Right cardiac atrium (tissue), 5 donors: ENCODE results near the gene ARL4A. TPM values are rescaled to one million over a fixed set of nuclear protein-coding genes. Genes with fewer than 3 reads are reported as not detected.
A peak's percentile ranks its signal among the peaks of the same experiment; 100 is the strongest.
"Not testable (repeated sequence)": the region's sequence is repeated elsewhere in the genome, so short reads cannot be mapped to it uniquely, and the experiment has no call there.

Experiments used
- ATAC-seq, 2 donors: fragments of 200-7000 bp; cut with Tn5 transposase; one replicate each; pipeline versions ENCODE4 v1.8.0 to v1.9.1; 2020; ENCODE audit warnings: moderate library complexity in 2 of 2, mild to moderate bottlenecking in 1 of 2
- DNase-seq, 3 donors: peaks; one replicate each; pipeline ENCODE4 v3.0.0-alpha.2; 2020
- H3K27ac ChIP-seq: one replicate; pipeline ENCODE4 v1.5.1; 2013; ENCODE audit warnings: mild to moderate bottlenecking, low read length, control low read depth, moderate library complexity
- H3K27me3 ChIP-seq: one replicate; pipeline ENCODE4 v1.6.1; 2013; ENCODE audit not compliant: control insufficient read depth, insufficient read depth
- H3K4me1 ChIP-seq: one replicate; pipeline ENCODE4 v1.6.1; 2013; ENCODE audit warnings: low read length; ENCODE audit not compliant: control insufficient read depth, insufficient read depth
- H3K4me3 ChIP-seq: one replicate; pipeline ENCODE4 v1.5.1; 2013; ENCODE audit warnings: low read length, control low read depth
- H3K9me3 ChIP-seq: one replicate; pipeline ENCODE4 v1.6.1; 2013; ENCODE audit warnings: low read length; ENCODE audit not compliant: control insufficient read depth
- WGBS: extraction: QIAGEN DNeasy Blood & Tissue Kit; methylation state at CpG from one replicate; pipeline ENCODE4 v1.1.7; 2013; 5-methylcytosine and 5-hydroxymethylcytosine counted together
- intact Hi-C, 4 donors: fragments of 100-400 bp; cut with DNase I; formaldehyde crosslinking; loops; one replicate each; pipeline versions ENCODE4 v1.11.0 to v1.14.0; 2022 to 2023
- polyA plus RNA-seq: library from polyadenylated mRNA; stranded (reverse); fragments of 200-250 nt; gene quantifications from one replicate; pipeline ENCODE4 v1.2.3, GENCODE V29; 2013
- total RNA-seq, 4 donors: library from RNA; stranded (reverse); fragmentation: NEBNext Ultra II Directional; extraction: Animal tissue kit (Norgen Biotek cat#: 25700); gene quantifications; one replicate each; pipeline ENCODE4 v1.2.1, GENCODE V29; 2021
- donor health status: healthy with polysubstance abuse.
- donor health status: DM: no; HTN: yes; CAD: no.
- donor health status: DM: no; HTN: no; CAD: no.
- donor health status: DM: no; HTN: yes; CAD: no; lungs with severe emphysema.
- donor health status: DM: yes; HTN: yes; CAD: no.

ARL4A gene
- total and polyA plus RNA-seq, 5 donors: 9.6 to 19.7 (median 12.2) TPM

DNA sequence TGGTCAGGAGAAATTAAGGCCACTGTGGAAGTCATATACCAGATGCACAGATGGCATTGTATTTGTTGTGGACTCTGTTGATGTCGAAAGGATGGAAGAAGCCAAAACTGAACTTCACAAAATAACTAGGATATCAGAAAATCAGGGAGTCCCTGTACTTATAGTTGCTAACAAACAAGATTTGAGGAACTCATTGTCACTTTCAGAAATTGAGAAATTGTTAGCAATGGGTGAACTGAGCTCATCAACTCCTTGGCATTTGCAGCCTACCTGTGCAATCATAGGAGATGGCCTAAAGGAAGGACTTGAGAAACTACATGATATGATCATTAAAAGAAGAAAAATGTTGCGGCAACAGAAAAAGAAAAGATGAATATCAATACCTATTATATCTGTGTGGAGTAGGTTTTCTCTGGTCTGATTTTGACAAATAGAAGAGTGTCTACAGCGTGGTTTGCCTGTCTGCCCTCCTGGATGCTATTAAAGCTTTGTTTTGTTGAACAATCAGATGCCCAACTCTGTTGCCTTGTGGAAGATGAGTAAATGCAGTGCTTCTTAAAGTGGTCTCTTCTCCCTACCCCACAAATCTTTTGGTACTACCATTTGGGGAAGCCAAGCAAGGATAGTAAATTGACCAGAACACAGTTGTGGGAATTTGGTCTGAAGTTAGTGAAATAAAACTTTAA, 1.2 kb downstream of the ARL4A start:
- WGBS: 76% methylated on average over 3 of the region's 3 CpGs
- H3K9me3 ChIP-seq: not testable (repeated sequence)

DNA sequence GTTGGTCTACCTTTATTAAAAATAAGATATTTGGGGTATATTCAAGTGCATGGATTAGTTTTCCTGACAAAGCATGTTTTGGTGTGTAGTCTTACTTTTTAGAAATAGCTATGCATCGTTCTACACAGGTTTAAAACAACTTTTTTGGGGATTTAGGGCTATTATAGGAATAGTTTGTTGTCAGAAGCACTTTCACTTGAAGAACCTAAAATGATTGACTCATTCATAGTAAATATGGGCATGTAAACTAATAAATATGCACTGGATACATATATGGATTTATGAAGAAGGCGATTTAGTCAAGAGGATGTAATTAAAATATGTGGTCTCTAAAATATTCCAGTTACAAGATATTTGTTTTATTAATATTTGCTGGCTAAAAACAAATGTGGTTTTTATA, 2.0 kb downstream of the ARL4A start:
- WGBS: 64% methylated on average over 2 of the region's 2 CpGs
- no peak for DNase-seq
- Histone ChIP-seq H3K27me3 (no peaks in the 10 kb centered on the region), H3K27ac (no peak overlapping the region), H3K4me3 (peak overlapping the region; percentile 65), H3K4me1 (no peaks in the 10 kb centered on the region), H3K9me3 (no peaks in the 10 kb centered on the region)
- intact Hi-C loops: loop anchor here in 2 of 4 donors (5.0 to 10.0 kb wide), 5 partner anchors 33 to 575 kb away; no protein-coding TSS in a partner anchor
- ATAC-seq: no peak

More for the DNA sequence above, 1.2 kb downstream of the ARL4A start:
- not testable (repeated sequence) for DNase-seq, H3K4me1 ChIP-seq, H3K27me3 ChIP-seq, ATAC-seq, H3K27ac ChIP-seq
- intact Hi-C loops: loop anchor here in 2 of 4 donors (5.0 to 10.0 kb wide), 5 partner anchors 34 to 576 kb away; no protein-coding TSS in a partner anchor
- peak overlapping the region; percentile 65 for H3K4me3 ChIP-seq

DNA sequence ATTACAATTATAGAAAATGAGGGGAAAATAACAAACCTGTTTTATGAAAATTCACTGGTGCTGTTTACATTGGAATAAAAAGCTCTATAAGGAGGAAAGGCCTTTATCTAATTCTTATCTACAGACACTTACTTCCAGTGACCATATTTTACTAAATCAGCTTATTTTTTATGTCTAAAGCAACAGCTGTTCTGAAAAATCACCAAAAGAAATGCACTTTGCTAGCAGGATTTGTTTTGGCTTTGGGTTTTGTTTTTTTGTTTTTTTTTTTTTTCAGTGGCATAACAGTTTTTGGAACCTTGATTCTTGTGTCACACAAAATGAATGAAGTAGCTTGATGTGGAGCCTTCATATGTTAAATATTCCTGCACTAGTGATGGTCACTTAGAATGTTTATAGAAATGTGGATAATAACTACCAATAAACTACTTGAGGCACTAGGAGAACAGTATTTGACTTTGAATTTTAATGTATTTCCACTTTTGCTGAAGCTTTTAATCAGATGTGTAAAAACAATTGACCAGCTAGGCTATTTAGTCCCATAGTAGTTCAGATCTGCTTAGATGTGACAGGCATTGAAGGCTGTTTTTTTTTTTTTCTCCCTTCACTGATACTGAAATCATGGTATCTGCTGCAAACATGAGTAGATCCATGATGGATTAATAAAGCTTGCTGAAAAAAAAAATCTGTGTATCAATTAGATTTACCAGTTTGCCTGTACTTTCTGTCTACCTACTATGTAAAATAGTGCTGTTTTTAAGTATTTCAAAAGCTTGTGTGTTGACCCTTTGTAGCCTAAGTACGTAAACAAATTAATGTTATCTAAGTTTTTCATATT, 2.8 kb downstream of the ARL4A start:
- H3K27ac ChIP-seq: no peak overlapping the region
- ATAC-seq (no peak), DNase-seq (no peak)
- intact Hi-C loops: no loop called here
- H3K4me1 ChIP-seq: no peaks in the 10 kb centered on the region
- no peaks in the 10 kb centered on the region for H3K9me3 ChIP-seq
- WGBS: 85% methylated on average over 1 of the region's 1 CpG
- peak overlapping the region; percentile 47 for H3K4me3 ChIP-seq
- no peaks in the 10 kb centered on the region for H3K27me3 ChIP-seq

DNA sequence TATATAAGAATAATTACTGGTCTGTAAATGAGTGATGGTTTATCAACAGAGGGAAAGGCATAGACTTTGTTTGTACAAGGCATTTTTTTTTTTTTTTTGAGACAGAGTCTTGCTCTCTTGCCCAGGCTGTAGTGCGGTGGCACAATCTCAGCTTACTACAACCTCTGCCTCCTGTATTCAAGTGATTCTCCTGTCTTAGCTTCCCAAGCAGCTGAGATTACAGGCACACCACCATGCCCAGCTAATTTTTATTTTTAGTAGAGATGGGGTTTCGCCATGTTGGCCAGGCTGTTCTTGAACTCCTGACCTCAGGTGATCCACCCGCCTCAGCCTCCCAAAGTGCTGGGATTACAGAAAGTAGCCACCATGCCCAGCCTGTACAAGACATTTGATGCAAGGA, 4.0 kb downstream of the ARL4A start:
- H3K27ac ChIP-seq, H3K9me3 ChIP-seq, DNase-seq, intact Hi-C loops, ATAC-seq, H3K27me3 ChIP-seq, H3K4me1 ChIP-seq, H3K4me3 ChIP-seq: not testable (repeated sequence)
- 97% methylated on average over 3 of the region's 3 CpGs for WGBS

- no peak overlapping the region for H3K27ac ChIP-seq
- H3K4me1 ChIP-seq: no peaks in the 10 kb centered on the region
- no peak for ATAC-seq
- no peak overlapping the region for H3K4me3 ChIP-seq
- H3K9me3 ChIP-seq: no peaks in the 10 kb centered on the region
- no peak for DNase-seq
- 93% methylated on average over 1 of the region's 1 CpG for WGBS
- intact Hi-C loops: no loop called here
- no peaks in the 10 kb centered on the region for H3K27me3 ChIP-seq
Observed at GRCh38 chr7:12692035-12692434, 4.6 kb downstream of the ARL4A start.

GRCh38 chr7:12692479-12693259, 5.2 kb downstream of the ARL4A start:
- Histone ChIP-seq H3K4me3 (no peak overlapping the region), H3K4me1 (no peaks in the 10 kb centered on the region), H3K27ac (no peak overlapping the region), H3K9me3 (no peaks in the 10 kb centered on the region), H3K27me3 (no peaks in the 10 kb centered on the region)
- WGBS: 52% methylated on average over 3 of the region's 3 CpGs
- no peak for ATAC-seq
- DNase-seq: no peak
- intact Hi-C loops: no loop called here

DNA sequence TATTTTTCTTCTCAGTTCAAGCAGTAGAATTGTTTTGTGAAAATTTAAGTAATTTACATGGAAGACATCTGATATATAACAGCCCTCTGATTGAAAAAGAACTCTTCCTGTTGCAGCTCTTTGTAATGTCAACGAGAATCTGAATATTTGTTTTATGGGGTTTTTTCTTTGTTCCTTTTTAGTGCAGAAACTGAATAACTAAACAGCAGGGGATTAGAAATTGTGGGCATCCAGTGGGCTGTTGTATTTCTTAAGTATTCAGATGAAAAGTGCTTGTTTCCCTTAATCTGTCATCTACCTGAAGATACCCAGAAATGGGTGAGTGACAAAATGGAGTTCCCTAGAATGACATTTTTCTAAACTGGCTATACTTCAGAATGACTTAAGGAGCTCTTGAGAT, 7.4 kb downstream of the ARL4A start:
- intact Hi-C loops: no loop called here
- WGBS: 41% methylated on average over 1 of the region's 1 CpG
- DNase-seq: no peak
- Histone ChIP-seq H3K9me3 (no peaks in the 10 kb centered on the region), H3K4me3 (no peak overlapping the region), H3K4me1 (no peaks in the 10 kb centered on the region), H3K27me3 (no peaks in the 10 kb centered on the region), H3K27ac (no peak overlapping the region)
- no peak for ATAC-seq

GRCh38 chr7:12695965-12696364, 8.5 kb downstream of the ARL4A start:
- intact Hi-C loops: no loop called here
- H3K27ac ChIP-seq: no peak overlapping the region
- H3K4me1 ChIP-seq: no peaks in the 10 kb centered on the region
- WGBS: 99% methylated on average over 1 of the region's 1 CpG
- DNase-seq (no peak), ATAC-seq (no peak)
- H3K4me3 ChIP-seq: no peak overlapping the region
- H3K27me3 ChIP-seq: no peaks in the 10 kb centered on the region
- no peaks in the 10 kb centered on the region for H3K9me3 ChIP-seq

GRCh38 chr7:12699299-12699698, 11.9 kb downstream of the ARL4A start:
- intact Hi-C loops: no loop called here
- Histone ChIP-seq H3K4me3 (no peak overlapping the region), H3K4me1 (no peaks in the 10 kb centered on the region), H3K9me3 (no peaks in the 10 kb centered on the region), H3K27me3 (no peaks in the 10 kb centered on the region), H3K27ac (no peak overlapping the region)
- ATAC-seq: no peak
- WGBS: 92% methylated on average over 10 of the region's 10 CpGs
- no peak for DNase-seq

DNA sequence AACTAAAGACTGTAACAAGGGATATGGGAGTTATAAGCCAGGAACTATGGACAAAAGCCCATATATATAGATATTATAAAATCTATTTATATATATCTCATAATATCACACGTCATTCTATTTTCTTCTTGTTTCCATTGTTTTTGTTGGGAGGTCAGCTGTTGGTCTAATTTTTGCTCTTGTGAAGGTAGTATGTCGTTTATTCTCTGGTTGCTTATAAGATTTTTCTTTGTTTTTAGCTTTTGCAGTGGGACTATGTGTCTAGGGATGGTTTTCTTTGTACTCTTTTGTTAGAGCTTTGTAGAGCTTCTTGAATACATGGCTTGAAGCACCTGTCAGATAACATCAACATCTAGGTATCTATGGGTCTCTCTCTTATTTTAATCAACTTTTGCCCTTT, 14.0 kb downstream of the ARL4A start:
- H3K4me1 ChIP-seq: no peaks in the 10 kb centered on the region
- H3K4me3 ChIP-seq: no peak overlapping the region
- no peaks in the 10 kb centered on the region for H3K9me3 ChIP-seq
- 86% methylated on average over 2 of the region's 2 CpGs for WGBS
- intact Hi-C loops: no loop called here
- ATAC-seq: no peak
- H3K27ac ChIP-seq: no peak overlapping the region
- H3K27me3 ChIP-seq: no peaks in the 10 kb centered on the region
- no peak for DNase-seq

DNA sequence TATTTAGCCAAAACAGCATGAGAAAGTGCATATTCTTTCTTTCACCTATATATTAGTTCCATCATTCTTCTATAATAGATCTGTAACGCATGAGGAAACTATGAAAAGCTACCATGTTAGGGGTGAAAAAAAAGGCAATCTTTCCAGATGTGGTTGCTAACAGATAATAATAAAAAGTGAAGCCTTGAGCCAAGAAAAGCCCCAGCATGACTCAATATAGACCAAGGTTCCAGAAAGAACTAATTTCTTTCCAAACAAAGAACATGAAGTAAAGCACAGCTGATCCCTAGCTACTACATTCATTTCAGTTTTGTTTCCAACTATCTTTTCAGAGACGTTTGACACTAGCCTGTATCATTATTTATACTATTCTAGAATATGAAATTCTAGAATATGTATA, 16.4 kb downstream of the ARL4A start:
- no peaks in the 10 kb centered on the region for H3K27me3 ChIP-seq
- H3K27ac ChIP-seq: no peak overlapping the region
- WGBS: 53% methylated on average over 2 of the region's 2 CpGs
- H3K9me3 ChIP-seq: no peaks in the 10 kb centered on the region
- no peak for DNase-seq
- H3K4me3 ChIP-seq: no peak overlapping the region
- intact Hi-C loops: no loop called here
- peak; percentile 22 to 39 for ATAC-seq
- no peaks in the 10 kb centered on the region for H3K4me1 ChIP-seq
